Smooth muscle cell (in vitro differentiated cells): ENCODE data around the gene INPPL1. TPM values are rescaled to one million over a fixed set of nuclear protein-coding genes. Genes with fewer than 3 reads are reported as not detected.
A peak's percentile ranks its signal among the peaks of the same experiment; 100 is the strongest.

Source experiments
- DNase-seq: peaks from one replicate; lab custom pipeline; 2025; ENCODE audit not compliant: unreplicated experiment; lab: John Stamatoyannopoulos, UW
- H2AFZ ChIP-seq: fragments of 200-600 bp; sonication (generic); 2 replicates; pipeline ENCODE4 v1.6.0; 2016; ENCODE audit warnings: antibody characterized with exemption, low read depth, mild to moderate bottlenecking
- H3F3A ChIP-seq: fragments of 200-600 bp; sonication (generic); 2 replicates; pipeline ENCODE4 v1.6.0; 2017; ENCODE audit warnings: antibody characterized with exemption, low read depth
- H3K27ac ChIP-seq: fragments of 200-600 bp; sonication (generic); 2 replicates; pipeline ENCODE4 v1.5.1; 2016; ENCODE audit warnings: low read depth, mild to moderate bottlenecking
- H3K27me3 ChIP-seq: fragments of 200-600 bp; sonication (generic); 2 replicates; pipeline ENCODE4 v1.6.1; 2016; ENCODE audit warnings: low read depth, mild to moderate bottlenecking
- H3K36me3 ChIP-seq: fragments of 200-600 bp; sonication (generic); 2 replicates; pipeline ENCODE4 v1.5.1; 2016; ENCODE audit warnings: low read depth
- H3K4me1 ChIP-seq: fragments of 200-600 bp; sonication (generic); 2 replicates; pipeline ENCODE4 v1.5.1; 2016; ENCODE audit warnings: low read depth
- H3K4me2 ChIP-seq: fragments of 200-600 bp; sonication (generic); 2 replicates; pipeline ENCODE4 v1.6.0; 2016; ENCODE audit warnings: mild to moderate bottlenecking
- H3K4me3 ChIP-seq: fragments of 200-600 bp; sonication (generic); 2 replicates; pipeline ENCODE4 v1.5.1; 2016; ENCODE audit warnings: mild to moderate bottlenecking
- H3K79me2 ChIP-seq: fragments of 200-600 bp; sonication (generic); 2 replicates; pipeline ENCODE4 v1.6.0; 2016; ENCODE audit warnings: low read depth, mild to moderate bottlenecking
- H3K9ac ChIP-seq: fragments of 200-600 bp; sonication (generic); 2 replicates; pipeline ENCODE4 v1.6.0; 2016; ENCODE audit warnings: low read depth
- H3K9me3 ChIP-seq: fragments of 200-600 bp; sonication (generic); replicated peaks from 2 replicates; pipeline ENCODE4 v1.5.1; 2016; ENCODE audit warnings: low read depth
- H4K20me1 ChIP-seq: fragments of 200-600 bp; sonication (generic); 2 replicates; pipeline ENCODE4 v1.6.0; 2016; ENCODE audit warnings: low read depth
- WGBS: methylation state at CpG from one replicate; pipeline ENCODE4 v1.1.7; 2016; ENCODE audit warnings: low lambda C conversion rate; 5-methylcytosine and 5-hydroxymethylcytosine counted together
- polyA plus RNA-seq: library from polyadenylated mRNA; unstranded; fragments of >200 nt; fragmentation: Nextera tagmentation; extraction: Ambion mirVana; gene quantifications from 2 replicates; pipeline ENCODE4 v1.2.1, GENCODE V29; 2016
- total RNA-seq: library from RNA; depleted of rRNA; stranded (reverse); fragments of >200 nt; gene quantifications from 2 replicates; pipeline ENCODE4 v1.2.3, GENCODE V29; 2014
- TF ChIP-seq, protein P1 (sequence below): fragments of 200-600 bp; sonication (generic); IDR thresholded peaks from 2 replicates; pipeline ENCODE4 v1.5.1; 2017; ENCODE audit warnings: borderline replicate concordance, mild to moderate bottlenecking, antibody characterized with exemption; ENCODE audit not compliant: insufficient read depth, poor library complexity, severe bottlenecking

Gene INPPL1
- total and polyA plus RNA-seq, 2 experiments from 2014 or later: 71.6 to 95.6 TPM

DNA sequence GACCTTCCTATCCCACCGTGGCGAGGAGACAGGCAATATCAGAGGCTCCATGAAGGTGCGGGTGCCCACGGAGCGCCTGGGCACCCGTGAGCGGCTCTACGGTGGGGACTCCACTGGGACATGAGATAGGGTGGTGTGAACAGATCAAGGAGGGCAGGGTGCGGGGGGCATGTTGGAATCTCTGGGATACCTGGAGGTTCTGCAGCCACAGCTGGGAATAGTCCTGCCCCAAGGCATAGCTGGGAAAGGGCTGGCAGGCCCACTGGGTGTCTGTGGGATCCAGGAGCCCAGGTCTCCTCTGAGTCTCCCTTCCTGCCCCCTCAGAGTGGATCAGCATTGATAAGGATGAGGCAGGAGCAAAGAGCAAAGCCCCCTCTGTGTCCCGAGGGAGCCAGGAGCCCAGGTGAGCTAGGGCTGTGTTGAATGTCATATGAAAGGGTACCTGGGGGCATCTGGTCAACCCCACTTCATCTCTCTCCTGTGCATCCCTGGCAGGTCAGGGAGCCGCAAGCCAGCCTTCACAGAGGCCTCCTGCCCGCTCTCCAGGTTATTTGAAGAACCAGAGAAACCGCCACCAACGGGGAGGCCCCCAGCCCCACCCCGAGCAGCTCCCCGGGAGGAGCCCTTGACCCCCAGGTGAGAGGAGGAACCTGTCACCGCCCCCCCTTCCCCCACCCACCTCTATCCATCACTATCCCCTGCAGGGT is 10.9 kb downstream of the INPPL1 start:
- 94% methylated on average over 17 of the region's 17 CpGs for WGBS
- Histone ChIP-seq H3K79me2 (no peaks in the 10 kb centered on the region), H3K9ac (no peak overlapping the region), H3K4me3 (no peak overlapping the region), H3K36me3 (no peaks in the 10 kb centered on the region), H2AFZ (no peak overlapping the region), H3K27me3 (peaks cover 6% of the 10 kb centered on the region), H3K4me2 (no peak overlapping the region), H3F3A (peaks cover 29% of the 10 kb centered on the region), H3K4me1 (peaks cover 16% of the 10 kb centered on the region), H4K20me1 (peaks cover 80% of the 10 kb centered on the region), H3K9me3 (no peaks in the 10 kb centered on the region), H3K27ac (no peak overlapping the region)
- TF ChIP-seq, protein P1, sequence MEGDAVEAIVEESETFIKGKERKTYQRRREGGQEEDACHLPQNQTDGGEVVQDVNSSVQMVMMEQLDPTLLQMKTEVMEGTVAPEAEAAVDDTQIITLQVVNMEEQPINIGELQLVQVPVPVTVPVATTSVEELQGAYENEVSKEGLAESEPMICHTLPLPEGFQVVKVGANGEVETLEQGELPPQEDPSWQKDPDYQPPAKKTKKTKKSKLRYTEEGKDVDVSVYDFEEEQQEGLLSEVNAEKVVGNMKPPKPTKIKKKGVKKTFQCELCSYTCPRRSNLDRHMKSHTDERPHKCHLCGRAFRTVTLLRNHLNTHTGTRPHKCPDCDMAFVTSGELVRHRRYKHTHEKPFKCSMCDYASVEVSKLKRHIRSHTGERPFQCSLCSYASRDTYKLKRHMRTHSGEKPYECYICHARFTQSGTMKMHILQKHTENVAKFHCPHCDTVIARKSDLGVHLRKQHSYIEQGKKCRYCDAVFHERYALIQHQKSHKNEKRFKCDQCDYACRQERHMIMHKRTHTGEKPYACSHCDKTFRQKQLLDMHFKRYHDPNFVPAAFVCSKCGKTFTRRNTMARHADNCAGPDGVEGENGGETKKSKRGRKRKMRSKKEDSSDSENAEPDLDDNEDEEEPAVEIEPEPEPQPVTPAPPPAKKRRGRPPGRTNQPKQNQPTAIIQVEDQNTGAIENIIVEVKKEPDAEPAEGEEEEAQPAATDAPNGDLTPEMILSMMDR: no peak
- DNase-seq: no peak

DNA sequence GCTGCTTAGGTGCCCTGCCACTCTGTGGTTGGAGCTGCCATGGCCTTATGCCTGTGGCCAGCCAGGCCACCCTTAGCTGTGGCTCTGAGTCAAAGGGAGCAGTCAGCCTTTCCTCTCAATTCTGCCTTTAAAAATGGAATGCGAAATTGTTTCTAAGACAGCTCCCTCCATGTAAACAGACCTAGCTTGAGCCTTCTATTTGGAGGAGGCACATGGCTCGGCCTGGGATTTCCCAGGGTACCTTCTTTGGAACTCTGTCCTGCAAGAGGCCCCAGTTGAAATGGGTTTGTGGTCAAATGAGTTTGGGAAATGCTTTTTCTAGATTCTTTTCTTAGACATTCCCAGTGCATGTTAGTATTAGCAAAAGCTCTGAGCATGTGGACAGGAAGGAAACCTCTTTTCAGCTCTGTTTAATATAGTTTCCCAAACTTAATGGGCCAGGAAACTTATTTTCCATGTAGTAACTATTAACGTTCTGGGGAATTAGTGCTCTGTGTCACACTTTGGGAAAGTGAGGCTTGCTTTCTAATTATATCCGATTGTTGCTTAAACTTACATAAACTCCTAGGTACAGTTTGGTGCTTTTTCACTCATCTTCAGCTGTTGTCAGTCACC is 11.6 kb downstream of the INPPL1 start:
- DNase-seq: no peak
- TF ChIP-seq, protein P1: no peak
- no peak overlapping the region for H2AFZ ChIP-seq
- 86% methylated on average over 4 of the region's 4 CpGs for WGBS
- H3K4me3 ChIP-seq: no peak overlapping the region
- H3K36me3 ChIP-seq: no peaks in the 10 kb centered on the region
- H3K9me3 ChIP-seq: no peaks in the 10 kb centered on the region
- H3K79me2 ChIP-seq: no peaks in the 10 kb centered on the region
- H3K9ac ChIP-seq: no peak overlapping the region
- H4K20me1 ChIP-seq: peaks cover 73% of the 10 kb centered on the region
- peak overlapping the region; percentile 8 for H3K27ac ChIP-seq
- peaks cover 13% of the 10 kb centered on the region for H3K27me3 ChIP-seq
- H3K4me2 ChIP-seq: no peak overlapping the region
- peaks cover 29% of the 10 kb centered on the region for H3F3A ChIP-seq
- peaks cover 16% of the 10 kb centered on the region for H3K4me1 ChIP-seq

DNA sequence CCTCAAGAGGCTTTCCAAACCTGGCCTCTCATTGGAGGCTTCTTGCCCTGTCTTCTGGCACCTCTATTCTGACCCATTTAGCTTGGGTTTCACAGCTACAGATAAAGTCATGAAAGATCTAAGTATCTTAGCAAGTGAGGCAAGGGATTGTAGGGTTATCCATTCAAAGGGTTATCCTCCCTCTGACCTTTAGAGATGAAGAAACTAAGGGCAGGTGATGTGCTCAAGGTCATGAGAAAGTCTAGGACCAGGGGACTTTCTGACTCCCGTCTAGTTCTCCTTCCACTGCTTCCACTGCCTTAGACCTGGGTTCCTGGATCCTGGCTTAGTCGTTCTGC is 12.2 kb downstream of the INPPL1 start:
- 73% methylated on average over 2 of the region's 2 CpGs for WGBS
- peak overlapping the region; percentile 8 for H3K27ac ChIP-seq

More for the DNA sequence above, 12.2 kb downstream of the INPPL1 start:
- DNase-seq: no peak
- TF ChIP-seq, protein P1: no peak
- H3K27me3 ChIP-seq: peaks cover 19% of the 10 kb centered on the region
- no peaks in the 10 kb centered on the region for H3K36me3 ChIP-seq
- H3K9ac ChIP-seq: no peak overlapping the region
- no peaks in the 10 kb centered on the region for H3K79me2 ChIP-seq
- no peaks in the 10 kb centered on the region for H3K9me3 ChIP-seq
- no peak overlapping the region for H2AFZ ChIP-seq
- H3K4me3 ChIP-seq: no peak overlapping the region
- peaks cover 16% of the 10 kb centered on the region for H3K4me1 ChIP-seq
- H3K4me2 ChIP-seq: no peak overlapping the region
- peaks cover 68% of the 10 kb centered on the region for H4K20me1 ChIP-seq
- H3F3A ChIP-seq: peaks cover 29% of the 10 kb centered on the region
